KMS-11 (cell line): ENCODE measurements around the gene TTLL13.

Experiments used
- H2AFZ ChIP-seq: fragments of 200-600 bp; sonication (generic); 2 replicates; pipeline ENCODE4 v1.6.1; 2016; ENCODE audit warnings: antibody characterized with exemption, mixed run types, low read depth
- H3K27ac ChIP-seq: fragments of 200-600 bp; sonication (generic); 2 replicates; pipeline ENCODE4 v1.6.1; 2016; ENCODE audit warnings: mild to moderate bottlenecking, mixed run types
- H3K27me3 ChIP-seq: fragments of 200-600 bp; sonication (generic); 2 replicates; pipeline ENCODE4 v1.6.1; 2017; ENCODE audit warnings: mild to moderate bottlenecking, low read depth, mixed run types, moderate library complexity; ENCODE audit not compliant: insufficient read depth
- H3K36me3 ChIP-seq: fragments of 200-600 bp; sonication (generic); 2 replicates; pipeline ENCODE4 v1.6.1; 2017; ENCODE audit warnings: mild to moderate bottlenecking, mixed run types; ENCODE audit not compliant: insufficient read depth
- H3K4me1 ChIP-seq: fragments of 200-600 bp; sonication (generic); 2 replicates; pipeline ENCODE4 v1.6.1; 2016; ENCODE audit warnings: mild to moderate bottlenecking, low read depth, mixed run types; ENCODE audit not compliant: poor library complexity, severe bottlenecking
- H3K4me2 ChIP-seq: fragments of 200-600 bp; sonication (generic); 2 replicates; pipeline ENCODE4 v1.7.0; 2016; ENCODE audit warnings: mild to moderate bottlenecking, mixed run types
- H3K4me3 ChIP-seq: fragments of 200-600 bp; sonication (generic); IDR thresholded peaks from 2 replicates; pipeline ENCODE4 v1.6.1; 2017; ENCODE audit warnings: low read depth, low read length, mixed read lengths; ENCODE audit not compliant: insufficient read depth
- H3K79me2 ChIP-seq: fragments of 200-600 bp; sonication (generic); 2 replicates; pipeline ENCODE4 v1.6.1; 2016; ENCODE audit warnings: low read depth, mixed run types; ENCODE audit not compliant: insufficient read depth
- H3K9ac ChIP-seq: fragments of 200-600 bp; sonication (generic); 2 replicates; pipeline ENCODE4 v1.6.1; 2016; ENCODE audit warnings: mild to moderate bottlenecking, mixed run types
- H4K20me1 ChIP-seq: fragments of 200-600 bp; sonication (generic); 2 replicates; pipeline ENCODE4 v1.6.1; 2016; ENCODE audit warnings: mild to moderate bottlenecking, mixed run types; ENCODE audit not compliant: insufficient read depth
- CTCF ChIP-seq: fragments of 200-600 bp; sonication (generic); conservative IDR thresholded peaks from 2 replicates; pipeline ENCODE4 v1.6.1; 2017; ENCODE audit warnings: low read depth, mild to moderate bottlenecking, antibody characterized with exemption, low read length, moderate library complexity, mixed read lengths

TTLL13 gene

GRCh38 chr15:90231028-90232017 is 18.0 kb upstream of the TTLL13 start:
- no peaks in the 10 kb centered on the region for H3K79me2 ChIP-seq
- no peak overlapping the region for H3K9ac ChIP-seq
- H2AFZ ChIP-seq, result no peak overlapping the region
- H3K4me1 ChIP-seq, result peaks cover 16% of the 10 kb centered on the region
- H4K20me1 ChIP-seq, result no peaks in the 10 kb centered on the region
- TF ChIP-seq CTCF, result no peak
- H3K4me2 ChIP-seq, result no peak overlapping the region
- no peak overlapping the region for H3K27ac ChIP-seq
- no peaks in the 10 kb centered on the region for H3K36me3 ChIP-seq
- no peaks in the 10 kb centered on the region for H3K27me3 ChIP-seq
- no peak overlapping the region for H3K4me3 ChIP-seq

- Histone ChIP-seq H3K4me2 (peak overlapping the region; percentile 61; the same call in 1 of the 2 replicates), H3K9ac (no peak overlapping the region), H3K27ac (no peak overlapping the region), H3K79me2 (no peaks in the 10 kb centered on the region), H4K20me1 (no peaks in the 10 kb centered on the region), H2AFZ (no peak overlapping the region), H3K36me3 (no peaks in the 10 kb centered on the region), H3K4me1 (peaks cover 16% of the 10 kb centered on the region), H3K27me3 (no peaks in the 10 kb centered on the region), H3K4me3 (no peak overlapping the region)
- no peak for TF ChIP-seq CTCF
Measured at GRCh38 chr15:90232196-90232595, 17.2 kb upstream of the TTLL13 start.

GRCh38 chr15:90232941-90233386 is 16.4 kb upstream of the TTLL13 start:
- Histone ChIP-seq H3K27me3 (no peaks in the 10 kb centered on the region), H3K9ac (peak overlapping the region; percentile 61; the same call in 1 of the 2 replicates), H4K20me1 (no peaks in the 10 kb centered on the region), H3K27ac (peak overlapping the region; percentile 58), H3K4me3 (no peak overlapping the region), H3K4me2 (peak overlapping the region; percentile 61), H3K36me3 (no peaks in the 10 kb centered on the region), H3K4me1 (peaks cover 16% of the 10 kb centered on the region), H3K79me2 (no peaks in the 10 kb centered on the region), H2AFZ (peak overlapping the region; percentile 78)
- TF ChIP-seq CTCF, result no peak

GRCh38 chr15:90233387-90234095 is 15.8 kb upstream of the TTLL13 start, which contains the start of gene CIB1:
CIB1 (minus strand) TSS chr15:90233941; CDS start chr15:90233885, 56 bp downstream.
- Histone ChIP-seq H3K79me2 (no peaks in the 10 kb centered on the region), H3K4me3 (no peak within 1 kb of the TSS), H4K20me1 (no peaks in the 10 kb centered on the region), H3K27me3 (no peaks in the 10 kb centered on the region), H3K36me3 (no peaks in the 10 kb centered on the region), H3K4me2 (peak within 1 kb of the TSS; percentile 73), H2AFZ (peak within 1 kb of the TSS; percentile 90), H3K9ac (peak within 1 kb of the TSS; percentile 61; the same call in 1 of the 2 replicates), H3K4me1 (peaks cover 16% of the 10 kb centered on the region), H3K27ac (peak within 1 kb of the TSS; percentile 58)
- TF ChIP-seq CTCF, result no peak; the same call in 1 of the 2 replicates
